ENCODE data around the gene CD48.
"Not testable (repeated sequence)": the region's sequence is repeated elsewhere in the genome, so short reads cannot be mapped to it uniquely, and the experiment has no call there.

CD48 gene

DNA sequence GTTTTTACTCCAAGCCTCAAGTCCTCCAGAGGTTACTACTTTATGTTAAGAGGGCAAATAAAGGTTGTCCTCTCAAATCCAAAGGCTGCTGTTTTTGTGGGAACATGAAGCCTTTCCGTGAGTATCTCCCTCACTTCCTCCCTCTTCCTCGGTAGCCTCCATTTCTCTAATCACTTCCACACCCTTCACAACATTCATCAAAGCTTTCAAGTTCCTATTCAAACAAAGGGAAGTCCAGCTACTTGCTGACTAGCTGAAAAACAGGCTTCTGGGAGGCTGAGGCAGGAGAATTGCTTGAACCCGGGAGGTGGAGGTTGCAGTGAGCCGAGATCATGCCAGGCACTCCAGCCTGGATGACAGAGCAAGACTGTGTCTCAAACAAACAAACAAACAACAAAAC lies 6.6 kb upstream of the CD48 start:
- no peak overlapping the region for H3K4me3 ChIP-seq (ENCODE audit: control insufficient read depth, low read depth, low read length)
- TF ChIP-seq, protein P1, sequence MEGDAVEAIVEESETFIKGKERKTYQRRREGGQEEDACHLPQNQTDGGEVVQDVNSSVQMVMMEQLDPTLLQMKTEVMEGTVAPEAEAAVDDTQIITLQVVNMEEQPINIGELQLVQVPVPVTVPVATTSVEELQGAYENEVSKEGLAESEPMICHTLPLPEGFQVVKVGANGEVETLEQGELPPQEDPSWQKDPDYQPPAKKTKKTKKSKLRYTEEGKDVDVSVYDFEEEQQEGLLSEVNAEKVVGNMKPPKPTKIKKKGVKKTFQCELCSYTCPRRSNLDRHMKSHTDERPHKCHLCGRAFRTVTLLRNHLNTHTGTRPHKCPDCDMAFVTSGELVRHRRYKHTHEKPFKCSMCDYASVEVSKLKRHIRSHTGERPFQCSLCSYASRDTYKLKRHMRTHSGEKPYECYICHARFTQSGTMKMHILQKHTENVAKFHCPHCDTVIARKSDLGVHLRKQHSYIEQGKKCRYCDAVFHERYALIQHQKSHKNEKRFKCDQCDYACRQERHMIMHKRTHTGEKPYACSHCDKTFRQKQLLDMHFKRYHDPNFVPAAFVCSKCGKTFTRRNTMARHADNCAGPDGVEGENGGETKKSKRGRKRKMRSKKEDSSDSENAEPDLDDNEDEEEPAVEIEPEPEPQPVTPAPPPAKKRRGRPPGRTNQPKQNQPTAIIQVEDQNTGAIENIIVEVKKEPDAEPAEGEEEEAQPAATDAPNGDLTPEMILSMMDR (IDR thresholded peaks at IDR 0.05; ENCODE audit: control insufficient read depth, insufficient read depth, low read depth, low read length, missing control alignments), result no peak
- DNase-seq (ENCODE audit: low read depth), result no peak

DNA sequence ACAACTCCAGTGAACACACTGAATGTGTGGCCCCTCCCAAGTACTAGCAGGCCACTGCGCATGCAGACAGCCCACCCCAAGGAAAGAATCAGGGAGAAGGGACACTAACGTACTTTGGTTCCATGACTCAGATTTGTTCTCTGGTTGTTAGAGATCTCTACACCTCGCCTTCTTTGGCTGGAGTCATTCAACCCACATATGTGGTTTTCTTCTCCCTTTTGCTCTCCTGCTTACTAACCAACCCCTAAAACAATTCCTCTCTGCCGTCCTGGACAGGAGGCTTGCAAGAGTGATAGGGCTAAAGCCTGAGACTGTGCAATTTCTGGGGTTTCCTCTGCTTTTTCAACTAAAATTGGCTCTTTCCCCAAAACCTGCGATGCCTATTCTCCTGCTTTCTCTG lies 5.7 kb upstream of the CD48 start:
- TF ChIP-seq, protein P1 (IDR thresholded peaks at IDR 0.05; ENCODE audit: control insufficient read depth, insufficient read depth, low read depth, low read length, missing control alignments), result no peak
- H3K4me3 ChIP-seq (ENCODE audit: control insufficient read depth, low read depth, low read length), result no peak overlapping the region
- DNase-seq (ENCODE audit: low read depth), result no peak

DNA sequence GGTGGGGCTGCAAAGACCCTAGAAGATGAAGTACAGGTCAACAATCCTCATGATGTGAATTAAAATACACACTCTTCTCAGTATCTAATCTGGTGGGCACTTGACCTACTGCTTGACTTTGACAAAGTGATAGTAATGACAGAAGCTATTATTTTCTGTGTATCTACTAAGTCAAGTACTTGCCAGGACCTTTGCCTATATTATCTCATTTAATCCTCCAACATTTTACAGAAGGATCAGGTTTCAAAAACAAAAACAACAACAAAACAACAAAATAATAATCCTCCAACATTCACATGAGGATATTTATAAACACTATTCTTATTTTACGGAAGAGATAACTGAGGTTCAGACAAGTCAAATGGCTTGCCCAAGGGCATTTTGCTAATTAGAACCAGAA lies 4.4 kb upstream of the CD48 start:
- no peak overlapping the region for H3K4me3 ChIP-seq (ENCODE audit: control insufficient read depth, low read depth, low read length)
- TF ChIP-seq, protein P1 (IDR thresholded peaks at IDR 0.05; ENCODE audit: control insufficient read depth, insufficient read depth, low read depth, low read length, missing control alignments), result no peak
- DNase-seq (ENCODE audit: low read depth), result no peak

DNA sequence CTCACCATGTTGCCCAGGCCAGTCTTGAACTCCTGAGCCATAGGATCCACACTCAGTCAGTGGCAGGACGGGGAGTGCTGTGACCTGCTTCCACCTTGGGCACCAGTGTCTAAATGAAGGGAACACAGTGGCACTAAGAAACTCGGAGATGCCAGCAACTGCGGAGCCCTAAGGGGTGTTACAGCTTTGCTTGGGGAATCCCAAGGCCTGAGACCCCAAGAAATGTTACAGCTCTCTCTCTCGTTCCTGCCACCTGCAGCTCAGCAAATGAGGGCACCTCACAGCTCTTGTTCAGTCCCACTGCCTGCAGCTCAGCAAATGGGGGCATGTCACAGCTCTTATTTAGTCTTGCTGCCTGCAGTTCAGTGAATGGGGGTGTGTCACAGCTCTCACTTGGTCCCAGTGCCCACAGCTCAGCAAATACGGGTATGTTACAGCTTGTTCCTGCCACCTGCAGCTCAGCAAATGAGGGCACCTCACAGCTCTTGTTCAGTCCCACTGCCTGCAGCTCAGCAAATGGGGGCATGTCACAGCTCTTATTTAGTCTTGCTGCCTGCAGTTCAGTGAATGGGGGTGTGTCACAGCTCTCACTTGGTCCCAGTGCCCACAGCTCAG lies 2.5 kb upstream of the CD48 start:
- DNase-seq (ENCODE audit: low read depth); H3K4me3 ChIP-seq (ENCODE audit: control insufficient read depth, low read depth, low read length): not testable (repeated sequence)

DNA sequence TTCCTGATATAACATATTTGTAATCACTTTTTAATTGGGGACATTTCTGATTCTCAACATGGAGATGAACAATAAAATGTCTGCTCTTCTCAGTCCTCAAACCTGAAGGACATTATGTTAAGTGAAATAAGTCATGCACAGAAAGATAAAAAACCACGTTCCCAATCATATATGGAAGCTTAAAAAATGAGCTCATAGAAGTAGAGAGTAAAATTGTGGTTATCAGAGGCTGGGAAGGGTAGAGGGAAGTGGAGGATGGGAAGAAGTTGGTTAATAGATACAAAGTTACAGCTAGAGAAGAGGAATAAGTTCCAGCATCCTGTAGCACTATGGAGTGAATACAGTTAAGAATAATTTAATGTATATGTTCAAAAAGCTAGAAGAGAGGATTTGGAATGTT lies 1.5 kb upstream of the CD48 start:
- no peak for DNase-seq (ENCODE audit: low read depth)
- H3K4me3 ChIP-seq (ENCODE audit: control insufficient read depth, low read depth, low read length), result no peak overlapping the region
- TF ChIP-seq, protein P1 (IDR thresholded peaks at IDR 0.05; ENCODE audit: control insufficient read depth, insufficient read depth, low read depth, low read length, missing control alignments), result no peak

DNA sequence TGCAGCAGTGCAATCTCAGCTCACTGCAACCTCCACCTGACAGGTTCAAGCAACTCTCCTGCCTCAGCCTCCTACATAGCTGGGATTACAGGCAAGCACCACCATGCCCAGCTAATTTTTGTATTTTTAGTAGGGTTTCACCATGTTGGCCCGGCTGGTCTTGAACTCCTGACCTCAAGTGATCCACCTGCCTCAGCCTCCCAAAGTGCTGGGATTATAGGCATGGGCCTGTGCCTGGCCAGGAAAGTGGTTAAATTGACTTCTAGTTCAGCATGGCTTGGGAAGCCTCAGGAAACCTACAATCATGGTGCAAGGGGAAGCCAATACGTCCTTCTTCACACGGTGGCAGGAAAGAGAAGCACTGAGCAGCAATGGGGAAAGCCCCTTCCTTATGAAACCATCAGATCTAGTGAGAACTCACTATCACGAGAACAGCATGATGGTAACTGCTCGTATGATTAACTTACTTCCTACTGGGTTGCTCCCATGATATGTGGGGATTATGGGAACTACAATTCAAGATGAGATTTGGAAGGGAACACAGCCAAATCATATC lies 981 bp upstream of the CD48 start:
- not testable (repeated sequence) for H3K4me3 ChIP-seq (ENCODE audit: control insufficient read depth, low read depth, low read length); DNase-seq (ENCODE audit: low read depth)

DNA sequence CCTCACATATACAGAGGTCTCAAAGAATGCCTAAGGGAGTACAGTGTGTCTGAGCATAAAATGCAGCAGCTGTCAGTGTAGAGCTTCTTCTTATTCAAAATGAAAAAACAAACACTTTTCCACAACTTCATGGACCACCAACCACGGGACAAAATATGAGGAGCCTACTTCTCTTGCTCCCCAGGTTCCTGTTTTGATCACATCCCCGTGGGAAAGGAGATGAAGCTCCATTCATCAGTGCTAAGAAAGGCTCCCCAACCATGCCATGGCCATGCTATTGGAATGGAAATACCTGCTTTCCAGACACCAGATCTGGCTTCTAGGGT lies 383 bp downstream of the CD48 start:
- no peak overlapping the region for H3K4me3 ChIP-seq (ENCODE audit: control insufficient read depth, low read depth, low read length)
- no peak for DNase-seq (ENCODE audit: low read depth)
- TF ChIP-seq, protein P1 (IDR thresholded peaks at IDR 0.05; ENCODE audit: control insufficient read depth, insufficient read depth, low read depth, low read length, missing control alignments), result no peak

Measured in AG09309 (cell line).